ENCODE measurements around the gene PCDHGA5. TPM values are rescaled to one million over a fixed set of nuclear protein-coding genes. Genes with fewer than 3 reads are reported as not detected.
"Not testable (repeated sequence)": the region's sequence is repeated elsewhere in the genome, so short reads cannot be mapped to it uniquely, and the experiment has no call there.

Gene PCDHGA5
- total RNA-seq: 4.9 TPM
- long read RNA-seq, partial matches to known transcripts: 0 of 1 reads
- long read RNA-seq, other reads (novel, unspliced or antisense): 0 of 1 reads

DNA sequence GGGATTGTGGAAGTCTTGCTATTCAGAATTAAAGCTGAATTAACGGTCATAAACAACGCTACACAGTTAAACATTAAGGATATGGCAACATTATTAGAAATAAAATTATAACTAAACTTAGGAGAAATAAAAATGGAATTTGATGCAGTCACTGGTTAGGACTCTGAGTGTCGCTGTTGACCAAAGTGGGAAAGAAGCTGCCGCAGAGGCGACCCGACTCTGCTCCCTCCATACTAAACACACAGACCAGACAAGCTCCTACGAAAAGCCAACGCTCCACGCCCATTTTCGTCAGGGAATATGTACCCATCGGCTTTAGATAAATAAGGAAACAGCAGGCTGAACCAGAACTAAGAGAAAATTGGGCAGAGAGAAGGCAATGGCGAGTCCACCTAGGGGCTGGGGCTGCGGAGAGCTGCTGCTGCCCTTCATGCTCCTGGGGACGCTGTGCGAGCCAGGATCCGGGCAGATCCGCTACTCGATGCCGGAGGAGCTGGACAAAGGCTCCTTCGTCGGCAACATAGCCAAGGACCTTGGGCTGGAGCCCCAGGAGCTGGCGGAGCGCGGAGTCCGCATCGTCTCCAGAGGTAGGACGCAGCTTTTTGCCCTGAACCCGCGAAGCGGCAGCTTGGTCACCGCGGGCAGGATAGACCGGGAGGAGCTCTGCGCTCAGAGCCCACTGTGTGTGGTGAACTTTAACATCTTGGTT, at the start of gene PCDHGA5:
Gene PCDHGA5, plus strand, starts transcription at position 211 of the 709 bp plus-strand sequence. Its CDS starts 169 bp downstream, at position 380.
- peak within 1 kb of the TSS; percentile 47 for H3K4me3 ChIP-seq
- DNase-seq: no peak
- peak within 1 kb of the TSS; percentile 45 for H3K27ac ChIP-seq (replicated peaks)
- H3K4me1 ChIP-seq: peaks cover 42% of the 10 kb centered on the region
- no peaks in the 10 kb centered on the region for H3K27me3 ChIP-seq (ENCODE audit: low read depth)
- H3K36me3 ChIP-seq: peaks cover 30% of the 10 kb centered on the region
- intact Hi-C loops (cut with micrococcal nuclease): no loop called here
- TF ChIP-seq, protein P1, sequence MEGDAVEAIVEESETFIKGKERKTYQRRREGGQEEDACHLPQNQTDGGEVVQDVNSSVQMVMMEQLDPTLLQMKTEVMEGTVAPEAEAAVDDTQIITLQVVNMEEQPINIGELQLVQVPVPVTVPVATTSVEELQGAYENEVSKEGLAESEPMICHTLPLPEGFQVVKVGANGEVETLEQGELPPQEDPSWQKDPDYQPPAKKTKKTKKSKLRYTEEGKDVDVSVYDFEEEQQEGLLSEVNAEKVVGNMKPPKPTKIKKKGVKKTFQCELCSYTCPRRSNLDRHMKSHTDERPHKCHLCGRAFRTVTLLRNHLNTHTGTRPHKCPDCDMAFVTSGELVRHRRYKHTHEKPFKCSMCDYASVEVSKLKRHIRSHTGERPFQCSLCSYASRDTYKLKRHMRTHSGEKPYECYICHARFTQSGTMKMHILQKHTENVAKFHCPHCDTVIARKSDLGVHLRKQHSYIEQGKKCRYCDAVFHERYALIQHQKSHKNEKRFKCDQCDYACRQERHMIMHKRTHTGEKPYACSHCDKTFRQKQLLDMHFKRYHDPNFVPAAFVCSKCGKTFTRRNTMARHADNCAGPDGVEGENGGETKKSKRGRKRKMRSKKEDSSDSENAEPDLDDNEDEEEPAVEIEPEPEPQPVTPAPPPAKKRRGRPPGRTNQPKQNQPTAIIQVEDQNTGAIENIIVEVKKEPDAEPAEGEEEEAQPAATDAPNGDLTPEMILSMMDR (IDR thresholded peaks at IDR 0.05; ENCODE audit: borderline replicate concordance): peak; percentile 51
- H3K9me3 ChIP-seq (replicated peaks): peaks cover 98% of the 10 kb centered on the region

DNA sequence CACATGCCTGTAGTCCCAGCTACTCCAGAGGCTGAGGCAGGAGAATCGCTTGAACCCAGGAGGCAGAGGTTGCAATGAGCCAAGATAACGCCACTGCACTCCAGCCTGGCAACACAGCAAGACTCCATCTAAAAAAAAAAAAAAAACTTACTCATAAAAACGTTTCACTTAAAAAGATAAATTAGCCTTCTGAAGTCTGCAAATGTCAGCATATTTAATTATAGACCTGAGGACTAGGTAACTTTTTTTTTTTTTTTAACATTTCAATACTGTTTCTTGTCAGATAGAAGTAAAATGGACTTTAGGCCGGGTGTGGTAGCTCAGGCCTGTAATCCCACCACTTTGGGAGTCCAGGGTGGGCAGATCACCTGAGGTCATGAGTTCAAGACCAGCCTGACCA, 47.0 kb upstream of the PCDHGA5 start:
- peaks cover 33% of the 10 kb centered on the region for H3K4me1 ChIP-seq
- peaks cover 69% of the 10 kb centered on the region for H3K36me3 ChIP-seq
- H3K4me3 ChIP-seq; intact Hi-C loops (cut with micrococcal nuclease); H3K27ac ChIP-seq (replicated peaks); H3K27me3 ChIP-seq (ENCODE audit: low read depth); DNase-seq: not testable (repeated sequence)
- peaks cover 89% of the 10 kb centered on the region for H3K9me3 ChIP-seq (replicated peaks)

DNA sequence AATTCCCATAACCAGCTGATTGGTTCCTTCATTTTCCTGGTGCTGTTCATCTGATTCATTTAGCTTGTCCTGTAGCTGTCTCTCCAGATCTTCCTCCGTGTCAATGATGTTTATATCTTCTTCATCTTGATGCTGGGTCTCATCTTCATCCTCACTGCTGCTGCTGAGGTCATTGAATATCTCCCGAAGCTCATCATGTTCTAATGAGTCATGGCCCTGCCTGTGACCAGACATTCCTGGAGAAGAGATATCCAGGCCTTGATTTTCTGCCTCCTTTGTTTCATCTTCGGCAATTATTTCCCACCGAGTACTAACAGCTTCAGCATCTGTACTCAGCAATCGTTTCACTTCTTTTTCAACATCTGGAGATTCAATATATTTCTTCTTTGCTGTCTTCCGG, 44.8 kb upstream of the PCDHGA5 start:
- Histone ChIP-seq H3K27me3 (ENCODE audit: low read depth) (no peaks in the 10 kb centered on the region), H3K4me1 (peaks cover 33% of the 10 kb centered on the region), H3K27ac (replicated peaks) (peak overlapping the region; percentile 91), H3K4me3 (peak overlapping the region; percentile 74), H3K9me3 (replicated peaks) (peaks cover 73% of the 10 kb centered on the region), H3K36me3 (peaks cover 52% of the 10 kb centered on the region)
- no peak for DNase-seq
- TF ChIP-seq, protein P1 (IDR thresholded peaks at IDR 0.05; ENCODE audit: borderline replicate concordance): no peak
- intact Hi-C loops (cut with micrococcal nuclease): no loop called here

GRCh38 chr5:141319699-141320098, 44.3 kb upstream of the PCDHGA5 start:
- peaks cover 33% of the 10 kb centered on the region for H3K4me1 ChIP-seq
- no peak for DNase-seq
- intact Hi-C loops (cut with micrococcal nuclease): no loop called here
- peak overlapping the region; percentile 91 for H3K27ac ChIP-seq (replicated peaks)
- H3K4me3 ChIP-seq: peak overlapping the region; percentile 74
- no peaks in the 10 kb centered on the region for H3K27me3 ChIP-seq (ENCODE audit: low read depth)
- peaks cover 68% of the 10 kb centered on the region for H3K9me3 ChIP-seq (replicated peaks)
- TF ChIP-seq, protein P1 (IDR thresholded peaks at IDR 0.05; ENCODE audit: borderline replicate concordance): no peak
- H3K36me3 ChIP-seq: peaks cover 52% of the 10 kb centered on the region

- H3K27ac ChIP-seq (replicated peaks): peak within 1 kb of the TSS; percentile 91
- peaks cover 60% of the 10 kb centered on the region for H3K9me3 ChIP-seq (replicated peaks)
- TF ChIP-seq, protein P1 (IDR thresholded peaks at IDR 0.05; ENCODE audit: borderline replicate concordance): peak; percentile 91
- intact Hi-C loops (cut with micrococcal nuclease): no loop called here
- no peaks in the 10 kb centered on the region for H3K27me3 ChIP-seq (ENCODE audit: low read depth)
- H3K4me1 ChIP-seq: peaks cover 33% of the 10 kb centered on the region
- peak; percentile 89 for DNase-seq
- H3K4me3 ChIP-seq: peak within 1 kb of the TSS; percentile 74
- peaks cover 45% of the 10 kb centered on the region for H3K36me3 ChIP-seq
These were observed 43.5 kb upstream of the PCDHGA5 start, which contains the start of gene TAF7 for GRCh38 chr5:141320225-141321169. Gene TAF7, minus strand, starts transcription at chr5:141320784. Its CDS starts 740 bp downstream, at chr5:141320044.
